ENCODE measurements around the gene NKTR.

Gene NKTR

DNA sequence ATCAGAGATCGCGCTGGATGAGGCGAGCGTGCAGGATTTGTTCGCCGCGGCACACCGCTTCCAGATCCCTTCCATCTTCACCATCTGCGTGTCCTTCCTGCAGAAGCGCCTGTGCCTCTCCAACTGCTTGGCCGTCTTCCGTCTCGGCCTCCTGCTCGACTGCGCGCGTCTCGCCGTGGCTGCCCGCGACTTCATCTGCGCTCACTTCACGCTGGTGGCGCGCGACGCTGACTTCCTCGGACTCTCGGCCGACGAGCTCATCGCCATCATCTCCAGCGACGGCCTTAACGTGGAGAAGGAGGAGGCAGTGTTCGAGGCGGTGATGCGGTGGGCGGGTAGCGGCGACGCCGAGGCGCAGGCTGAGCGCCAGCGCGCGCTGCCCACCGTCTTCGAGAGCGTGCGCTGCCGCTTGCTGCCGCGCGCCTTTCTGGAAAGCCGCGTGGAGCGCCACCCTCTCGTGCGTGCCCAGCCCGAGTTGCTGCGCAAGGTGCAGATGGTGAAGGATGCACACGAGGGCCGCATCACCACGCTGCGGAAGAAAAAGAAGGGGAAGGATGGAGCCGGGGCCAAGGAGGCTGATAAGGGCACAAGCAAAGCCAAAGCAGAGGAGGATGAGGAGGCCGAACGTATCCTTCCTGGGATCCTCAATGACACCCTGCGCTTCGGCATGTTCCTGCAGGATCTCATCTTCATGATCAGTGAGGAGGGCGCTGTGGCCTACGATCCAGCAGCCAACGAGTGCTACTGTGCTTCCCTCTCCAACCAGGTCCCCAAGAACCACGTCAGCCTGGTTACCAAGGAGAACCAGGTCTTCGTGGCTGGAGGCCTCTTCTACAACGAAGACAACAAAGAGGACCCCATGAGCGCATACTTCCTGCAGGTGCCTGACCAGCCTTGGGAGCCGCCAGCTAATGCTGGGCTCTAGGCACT is 85.7 kb downstream of the NKTR start:
- Histone ChIP-seq H3K9me3 (ENCODE audit: control insufficient read depth, low read length) (no peaks in the 10 kb centered on the region), H3K27ac (ENCODE audit: insufficient read depth, low read length, poor library complexity, severe bottlenecking) (no peak overlapping the region), H3K36me3 (ENCODE audit: control insufficient read depth, insufficient read depth, low read length) (no peaks in the 10 kb centered on the region), H3K4me1 (ENCODE audit: control insufficient read depth, insufficient read depth, low read length, poor library complexity, severe bottlenecking) (no peaks in the 10 kb centered on the region), H3K27me3 (replicated peaks; ENCODE audit: control insufficient read depth, insufficient read depth, low read length, poor library complexity, severe bottlenecking) (peaks cover 6% of the 10 kb centered on the region), H3K4me3 (ENCODE audit: insufficient read depth, low read depth, low read length, poor library complexity, severe bottlenecking) (no peak overlapping the region)
- DNase-seq: no peak

DNA sequence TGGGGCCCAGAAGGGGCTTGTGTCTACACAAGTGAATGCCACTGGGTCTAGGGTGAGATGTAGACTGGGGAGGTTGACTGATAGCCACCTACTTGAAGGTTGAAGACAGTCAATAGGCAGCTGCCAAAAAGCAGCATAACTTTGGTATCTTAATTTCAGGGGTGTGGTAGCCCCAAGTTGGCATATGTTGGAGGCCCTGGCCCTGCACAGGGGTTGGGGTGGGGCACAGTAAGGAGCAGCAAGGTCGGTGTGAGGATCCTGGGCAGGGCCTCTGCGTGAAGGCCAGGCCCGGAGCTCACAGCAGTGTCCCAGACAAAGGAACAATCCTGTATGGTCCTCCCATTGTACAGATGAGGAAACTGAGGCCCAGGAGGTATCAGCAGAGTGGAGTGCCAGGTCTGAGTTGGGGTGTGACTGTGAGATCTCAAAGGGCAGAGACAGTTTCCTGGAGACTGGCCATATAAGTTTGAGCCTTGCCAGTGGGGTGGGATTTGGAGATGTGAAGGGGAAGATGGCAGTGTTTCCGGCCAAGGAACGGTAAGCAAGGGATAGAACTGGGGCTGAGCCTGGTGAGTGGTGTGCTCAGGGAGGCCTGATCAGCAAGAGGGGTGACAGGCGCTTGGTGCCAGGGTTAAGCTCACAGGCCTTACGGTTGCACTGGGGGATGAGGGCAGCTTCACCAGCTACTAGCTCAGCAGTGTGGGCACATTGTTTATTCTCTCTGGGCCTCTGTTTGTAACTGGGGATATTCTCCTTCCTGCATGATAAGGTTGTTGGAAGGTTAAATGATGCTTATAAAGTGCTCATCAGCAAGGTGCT is 86.6 kb downstream of the NKTR start:
- H3K27ac ChIP-seq (ENCODE audit: insufficient read depth, low read length, poor library complexity, severe bottlenecking): no peak overlapping the region
- no peaks in the 10 kb centered on the region for H3K9me3 ChIP-seq (ENCODE audit: control insufficient read depth, low read length)
- H3K36me3 ChIP-seq (ENCODE audit: control insufficient read depth, insufficient read depth, low read length): no peaks in the 10 kb centered on the region
- no peak overlapping the region for H3K4me3 ChIP-seq (ENCODE audit: insufficient read depth, low read depth, low read length, poor library complexity, severe bottlenecking)
- no peaks in the 10 kb centered on the region for H3K4me1 ChIP-seq (ENCODE audit: control insufficient read depth, insufficient read depth, low read length, poor library complexity, severe bottlenecking)
- no peak for DNase-seq
- H3K27me3 ChIP-seq (replicated peaks; ENCODE audit: control insufficient read depth, insufficient read depth, low read length, poor library complexity, severe bottlenecking): peaks cover 6% of the 10 kb centered on the region

DNA sequence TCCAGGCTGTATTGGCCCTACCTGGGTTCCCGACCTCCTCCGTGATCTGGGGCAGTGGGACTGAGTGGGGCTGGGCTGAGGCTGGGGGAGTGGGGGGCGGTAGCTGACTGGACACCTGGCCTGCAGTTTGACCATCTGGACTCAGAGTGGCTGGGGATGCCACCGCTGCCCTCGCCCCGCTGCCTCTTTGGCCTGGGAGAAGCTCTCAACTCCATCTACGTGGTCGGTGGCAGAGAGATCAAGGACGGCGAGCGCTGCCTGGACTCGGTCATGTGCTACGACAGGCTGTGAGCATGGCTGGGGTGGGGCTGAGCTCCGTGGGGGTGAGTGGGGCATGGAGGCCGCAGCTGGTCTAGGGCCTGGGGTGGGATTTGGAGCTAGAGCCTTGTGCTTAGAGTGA is 87.5 kb downstream of the NKTR start:
- Histone ChIP-seq H3K4me3 (ENCODE audit: insufficient read depth, low read depth, low read length, poor library complexity, severe bottlenecking) (no peak overlapping the region), H3K36me3 (ENCODE audit: control insufficient read depth, insufficient read depth, low read length) (no peaks in the 10 kb centered on the region), H3K4me1 (ENCODE audit: control insufficient read depth, insufficient read depth, low read length, poor library complexity, severe bottlenecking) (no peaks in the 10 kb centered on the region), H3K9me3 (ENCODE audit: control insufficient read depth, low read length) (no peaks in the 10 kb centered on the region), H3K27ac (ENCODE audit: insufficient read depth, low read length, poor library complexity, severe bottlenecking) (no peak overlapping the region), H3K27me3 (replicated peaks; ENCODE audit: control insufficient read depth, insufficient read depth, low read length, poor library complexity, severe bottlenecking) (peaks cover 6% of the 10 kb centered on the region)
- DNase-seq: no peak

DNA sequence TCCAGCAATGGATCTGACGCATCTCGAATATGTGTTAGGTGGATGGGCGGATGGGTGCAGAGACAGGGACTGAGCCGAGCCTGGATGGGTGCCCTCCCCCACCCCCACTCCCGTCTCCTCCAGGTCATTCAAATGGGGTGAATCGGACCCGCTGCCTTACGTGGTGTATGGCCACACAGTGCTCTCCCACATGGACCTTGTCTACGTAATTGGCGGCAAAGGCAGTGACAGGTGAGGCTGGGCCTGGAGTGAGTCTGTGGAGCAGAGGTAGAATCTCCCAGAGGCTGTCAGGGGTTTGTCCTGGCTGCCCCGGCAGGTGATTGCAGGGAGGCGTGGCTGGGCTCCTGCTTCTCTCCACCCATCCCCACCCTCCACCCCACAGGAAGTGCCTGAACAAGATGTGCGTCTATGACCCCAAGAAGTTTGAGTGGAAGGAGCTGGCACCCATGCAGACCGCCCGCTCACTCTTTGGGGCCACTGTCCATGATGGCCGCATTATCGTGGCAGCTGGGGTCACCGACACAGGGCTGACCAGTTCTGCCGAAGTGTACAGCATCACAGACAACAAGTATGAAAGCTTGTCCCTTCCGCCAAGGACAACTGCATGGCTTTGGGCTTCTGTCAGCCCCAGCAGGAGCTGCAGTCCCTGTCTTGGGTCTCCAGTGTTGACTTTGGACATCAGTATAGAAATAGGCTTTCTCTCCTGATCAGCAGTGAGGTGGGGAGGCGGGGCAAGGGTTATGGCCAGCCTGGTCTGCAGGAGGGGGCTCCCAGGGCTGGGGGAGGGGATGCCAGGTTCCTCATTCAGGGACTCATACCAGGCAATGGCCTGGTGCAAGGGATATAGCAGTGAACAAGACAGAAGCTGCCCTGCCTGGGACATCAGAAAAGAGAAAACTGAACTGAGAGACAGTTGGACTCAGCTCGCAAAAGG is 88.3 kb downstream of the NKTR start:
- Histone ChIP-seq H3K27me3 (replicated peaks; ENCODE audit: control insufficient read depth, insufficient read depth, low read length, poor library complexity, severe bottlenecking) (peaks cover 6% of the 10 kb centered on the region), H3K36me3 (ENCODE audit: control insufficient read depth, insufficient read depth, low read length) (no peaks in the 10 kb centered on the region), H3K9me3 (ENCODE audit: control insufficient read depth, low read length) (no peaks in the 10 kb centered on the region), H3K4me1 (ENCODE audit: control insufficient read depth, insufficient read depth, low read length, poor library complexity, severe bottlenecking) (no peaks in the 10 kb centered on the region), H3K27ac (ENCODE audit: insufficient read depth, low read length, poor library complexity, severe bottlenecking) (no peak overlapping the region), H3K4me3 (ENCODE audit: insufficient read depth, low read depth, low read length, poor library complexity, severe bottlenecking) (no peak overlapping the region)
- DNase-seq: no peak

DNA sequence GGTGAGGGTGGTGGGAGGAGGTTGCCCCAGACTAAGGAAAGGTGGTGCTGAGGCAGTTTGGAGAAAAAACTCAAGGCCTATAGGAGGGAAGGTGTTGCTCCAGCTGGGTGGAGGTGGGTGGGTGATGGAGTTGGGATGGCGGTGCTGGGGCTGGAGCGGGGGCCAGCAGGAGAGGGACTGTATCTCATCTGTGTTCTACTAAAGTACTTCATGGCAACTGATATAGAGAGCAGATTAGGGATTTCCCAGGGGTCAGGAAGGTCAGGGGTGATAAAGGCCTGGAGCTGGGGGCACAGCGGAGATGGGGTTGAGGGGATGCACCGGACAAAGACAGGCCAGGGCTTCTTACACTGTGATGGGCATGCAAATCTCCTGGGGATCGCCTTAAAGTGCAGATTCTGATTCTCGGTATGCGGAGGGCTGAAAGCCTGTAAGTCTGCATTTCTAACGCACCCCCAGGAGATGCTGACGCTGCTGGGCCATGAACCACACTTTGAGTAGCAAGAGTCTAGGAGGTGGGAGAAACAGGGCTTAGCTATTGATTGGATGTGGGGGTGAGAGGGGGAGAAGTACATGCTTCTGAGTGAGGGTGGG is 89.0 kb downstream of the NKTR start:
- H3K4me1 ChIP-seq (ENCODE audit: control insufficient read depth, insufficient read depth, low read length, poor library complexity, severe bottlenecking): no peaks in the 10 kb centered on the region
- no peak overlapping the region for H3K27ac ChIP-seq (ENCODE audit: insufficient read depth, low read length, poor library complexity, severe bottlenecking)
- peaks cover 6% of the 10 kb centered on the region for H3K27me3 ChIP-seq (replicated peaks; ENCODE audit: control insufficient read depth, insufficient read depth, low read length, poor library complexity, severe bottlenecking)

DNA sequence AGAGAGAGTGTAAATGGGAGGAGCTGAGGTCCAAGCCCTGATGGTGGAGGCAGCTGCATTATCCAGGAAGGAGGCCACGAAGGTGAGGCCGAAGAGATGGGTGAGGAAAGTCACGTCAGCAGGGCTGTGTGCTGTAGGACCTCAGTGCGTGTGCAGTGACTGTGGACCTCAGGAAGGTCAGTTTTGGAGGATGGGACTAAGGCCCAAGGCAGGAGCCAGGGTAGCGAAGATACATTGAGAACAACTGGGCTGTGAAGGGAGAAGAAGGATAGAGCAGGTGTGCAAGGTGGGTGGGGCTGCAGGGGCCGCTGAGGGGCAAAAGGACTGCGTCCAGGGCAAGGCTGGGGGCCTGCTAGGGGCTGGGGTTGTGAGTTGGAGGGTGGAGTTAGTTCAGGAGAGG is 89.7 kb downstream of the NKTR start:
- H3K4me3 ChIP-seq (ENCODE audit: insufficient read depth, low read depth, low read length, poor library complexity, severe bottlenecking): no peak overlapping the region
- no peaks in the 10 kb centered on the region for H3K9me3 ChIP-seq (ENCODE audit: control insufficient read depth, low read length)
- no peak for DNase-seq
- peaks cover 3% of the 10 kb centered on the region for H3K27me3 ChIP-seq (replicated peaks; ENCODE audit: control insufficient read depth, insufficient read depth, low read length, poor library complexity, severe bottlenecking)
- H3K4me1 ChIP-seq (ENCODE audit: control insufficient read depth, insufficient read depth, low read length, poor library complexity, severe bottlenecking): no peaks in the 10 kb centered on the region
- H3K36me3 ChIP-seq (ENCODE audit: control insufficient read depth, insufficient read depth, low read length): no peaks in the 10 kb centered on the region
- H3K27ac ChIP-seq (ENCODE audit: insufficient read depth, low read length, poor library complexity, severe bottlenecking): no peak overlapping the region

More for the DNA sequence above, 89.0 kb downstream of the NKTR start:
- H3K9me3 ChIP-seq (ENCODE audit: control insufficient read depth, low read length): no peaks in the 10 kb centered on the region
- no peaks in the 10 kb centered on the region for H3K36me3 ChIP-seq (ENCODE audit: control insufficient read depth, insufficient read depth, low read length)
- H3K4me3 ChIP-seq (ENCODE audit: insufficient read depth, low read depth, low read length, poor library complexity, severe bottlenecking): no peak overlapping the region
- no peak for DNase-seq

DNA sequence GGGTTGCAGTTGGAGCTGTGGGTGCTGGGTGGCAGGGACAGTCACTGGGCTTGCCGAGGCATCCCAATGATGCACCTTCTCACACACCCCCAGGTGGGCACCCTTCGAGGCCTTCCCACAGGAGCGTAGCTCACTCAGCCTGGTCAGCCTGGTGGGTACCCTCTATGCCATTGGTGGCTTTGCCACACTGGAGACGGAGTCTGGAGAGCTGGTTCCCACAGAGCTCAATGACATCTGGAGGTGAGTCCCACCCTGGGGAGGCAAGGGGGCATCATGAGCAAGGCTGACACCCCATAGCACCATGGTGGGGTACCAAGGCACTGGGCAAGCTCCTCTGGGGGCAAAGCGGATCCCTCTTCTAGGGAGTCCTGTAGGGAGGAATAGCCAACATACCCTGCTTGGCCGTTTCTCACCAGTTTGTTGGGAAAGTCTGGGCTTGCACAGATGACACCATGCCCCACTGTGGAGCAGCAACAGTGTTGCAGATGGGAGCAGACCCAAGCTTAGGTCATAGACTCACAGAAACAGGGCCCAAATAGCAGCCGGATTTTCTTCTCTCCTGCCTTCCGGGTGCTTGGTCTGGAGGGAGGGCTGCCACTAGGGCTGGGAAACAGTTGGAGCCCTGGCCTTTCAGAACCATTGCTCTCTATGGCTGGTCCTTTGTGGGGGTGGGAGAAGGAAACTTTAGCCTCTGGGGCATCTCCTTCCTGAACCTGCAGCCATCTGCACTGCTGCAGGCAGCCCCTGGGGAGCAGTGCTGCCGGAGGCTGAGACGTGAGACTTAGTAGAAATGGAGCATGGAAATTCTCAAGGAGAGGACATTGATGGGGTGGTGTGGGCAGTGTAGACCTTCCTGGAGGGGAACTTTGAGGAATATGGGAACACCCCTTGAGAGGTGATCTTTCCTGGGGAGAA is 90.5 kb downstream of the NKTR start:
- no peaks in the 10 kb centered on the region for H3K36me3 ChIP-seq (ENCODE audit: control insufficient read depth, insufficient read depth, low read length)
- no peaks in the 10 kb centered on the region for H3K27me3 ChIP-seq (replicated peaks; ENCODE audit: control insufficient read depth, insufficient read depth, low read length, poor library complexity, severe bottlenecking)
- no peak overlapping the region for H3K27ac ChIP-seq (ENCODE audit: insufficient read depth, low read length, poor library complexity, severe bottlenecking)
- no peaks in the 10 kb centered on the region for H3K9me3 ChIP-seq (ENCODE audit: control insufficient read depth, low read length)
- no peak overlapping the region for H3K4me3 ChIP-seq (ENCODE audit: insufficient read depth, low read depth, low read length, poor library complexity, severe bottlenecking)
- DNase-seq: no peak
- H3K4me1 ChIP-seq (ENCODE audit: control insufficient read depth, insufficient read depth, low read length, poor library complexity, severe bottlenecking): no peaks in the 10 kb centered on the region

DNA sequence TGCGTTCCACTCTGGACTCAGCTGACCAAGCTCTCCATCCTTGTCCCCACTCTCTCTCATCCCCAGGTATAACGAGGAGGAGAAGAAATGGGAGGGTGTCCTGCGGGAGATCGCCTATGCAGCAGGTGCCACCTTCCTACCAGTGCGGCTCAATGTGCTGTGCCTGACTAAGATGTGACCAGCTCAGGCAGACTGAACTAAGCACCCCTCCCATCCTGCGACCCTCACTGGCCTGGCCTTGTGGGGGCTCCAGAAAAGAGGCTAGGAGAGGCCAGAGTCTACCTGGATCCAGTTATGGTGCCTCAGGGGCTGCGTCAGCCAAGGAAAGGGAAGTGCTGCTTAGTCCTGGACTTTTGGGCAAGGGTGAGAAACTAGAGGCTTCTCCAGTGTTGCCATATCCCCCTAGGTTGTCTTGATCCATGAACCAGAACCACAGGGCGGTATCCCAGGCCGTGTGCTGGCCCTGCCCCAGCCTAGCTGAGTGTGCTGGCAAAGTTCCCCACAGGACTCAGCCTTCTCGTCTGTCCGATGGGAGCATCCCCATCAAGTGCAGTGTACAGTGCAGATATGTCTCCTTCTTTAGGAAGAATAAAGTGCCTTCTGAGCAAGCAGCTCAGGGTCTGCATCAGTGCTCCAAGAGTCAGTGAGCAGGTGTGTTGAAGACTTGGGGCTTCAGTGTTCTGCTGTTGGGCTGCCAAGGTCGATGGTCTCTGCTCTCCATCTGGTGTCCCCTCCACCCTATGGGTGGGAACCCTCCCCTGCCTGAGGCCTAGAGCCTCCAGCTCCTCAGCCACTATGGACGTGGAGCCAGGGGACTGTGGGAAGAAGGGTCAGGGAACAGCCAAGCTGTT is 91.6 kb downstream of the NKTR start:
- Histone ChIP-seq H3K27ac (ENCODE audit: insufficient read depth, low read length, poor library complexity, severe bottlenecking) (no peak overlapping the region), H3K9me3 (ENCODE audit: control insufficient read depth, low read length) (no peaks in the 10 kb centered on the region), H3K36me3 (ENCODE audit: control insufficient read depth, insufficient read depth, low read length) (no peaks in the 10 kb centered on the region), H3K4me3 (ENCODE audit: insufficient read depth, low read depth, low read length, poor library complexity, severe bottlenecking) (no peak overlapping the region), H3K4me1 (ENCODE audit: control insufficient read depth, insufficient read depth, low read length, poor library complexity, severe bottlenecking) (no peaks in the 10 kb centered on the region), H3K27me3 (replicated peaks; ENCODE audit: control insufficient read depth, insufficient read depth, low read length, poor library complexity, severe bottlenecking) (no peaks in the 10 kb centered on the region)
- DNase-seq: no peak

Data from effector memory CD4-positive, alpha-beta T cell (primary cell).